CD4-positive, alpha-beta T cell treated with Interleukin-17A for 4 hours (primary cell): Measurements from ENCODE around the gene DGAT2.

Experiments
- DNase-seq: peaks from one replicate; pipeline ENCODE4 v3.0.0-alpha.2; 2020; ENCODE audit warnings: mixed read lengths

The DGAT2 gene

DNA sequence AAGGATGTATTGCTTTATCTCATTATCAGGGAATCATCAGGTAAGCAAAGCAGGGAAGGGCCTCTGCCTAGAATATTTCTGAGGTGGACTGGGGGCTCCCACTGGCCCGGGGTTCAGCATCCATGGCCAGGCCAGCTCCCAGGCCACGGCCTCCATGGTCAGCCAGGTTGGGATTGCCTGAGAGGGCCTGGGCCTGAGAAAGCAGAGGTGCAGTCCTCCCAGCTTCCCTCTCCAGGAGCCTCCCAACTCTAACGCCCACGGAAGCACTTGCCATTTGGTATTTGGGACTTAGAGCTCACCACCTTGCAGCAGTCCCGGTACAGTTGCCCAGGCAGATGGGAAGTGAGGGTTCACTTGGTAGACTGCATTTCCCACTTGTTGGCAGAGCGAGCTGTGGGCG is 12.7 kb downstream of the DGAT2 start:
- DNase-seq = no peak

DNA sequence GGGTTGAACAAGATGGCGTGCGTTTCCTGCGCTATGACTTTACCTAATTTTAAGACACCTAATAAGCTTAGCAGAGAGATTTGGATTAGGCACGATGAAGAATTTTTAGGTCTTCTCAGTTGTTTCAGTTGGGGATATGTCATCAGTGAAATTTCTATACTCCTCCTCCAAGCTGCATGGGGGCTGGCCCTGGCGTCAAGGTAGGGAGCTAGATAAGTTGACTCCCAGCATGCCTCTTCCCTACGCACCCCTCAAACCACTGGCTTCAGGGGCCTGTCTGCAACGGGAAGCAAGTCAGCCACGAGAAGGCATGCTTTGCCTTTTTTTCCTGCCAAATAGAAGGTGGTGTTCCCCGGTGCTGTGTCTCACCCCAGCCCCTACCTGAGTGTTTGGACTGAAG is 13.3 kb downstream of the DGAT2 start:
- DNase-seq = no peak

GRCh38 chr11:75782540-75783263 is 14.1 kb downstream of the DGAT2 start:
- DNase-seq = no peak

- no peak for DNase-seq
These were observed 15.0 kb downstream of the DGAT2 start for GRCh38 chr11:75783416-75784084.

DNA sequence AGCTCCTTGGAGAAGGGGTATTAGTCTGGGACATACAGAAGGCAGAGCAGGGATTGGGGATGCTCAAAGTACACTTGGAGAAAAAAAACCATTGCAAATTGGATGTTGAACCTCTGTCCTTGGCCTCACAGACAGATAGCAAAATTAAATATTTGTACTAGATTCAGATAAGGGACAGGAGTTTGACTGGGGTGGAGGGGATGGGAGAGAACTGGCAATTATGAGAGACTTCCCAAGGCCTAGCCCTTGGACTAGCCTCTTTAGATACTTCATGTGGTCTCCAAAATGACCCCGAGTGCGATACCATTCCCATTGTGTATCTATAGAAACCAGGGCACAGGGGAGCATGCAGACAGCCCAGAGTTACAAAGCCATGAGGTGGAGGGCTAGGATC is 15.5 kb downstream of the DGAT2 start:
- DNase-seq = no peak

DNA sequence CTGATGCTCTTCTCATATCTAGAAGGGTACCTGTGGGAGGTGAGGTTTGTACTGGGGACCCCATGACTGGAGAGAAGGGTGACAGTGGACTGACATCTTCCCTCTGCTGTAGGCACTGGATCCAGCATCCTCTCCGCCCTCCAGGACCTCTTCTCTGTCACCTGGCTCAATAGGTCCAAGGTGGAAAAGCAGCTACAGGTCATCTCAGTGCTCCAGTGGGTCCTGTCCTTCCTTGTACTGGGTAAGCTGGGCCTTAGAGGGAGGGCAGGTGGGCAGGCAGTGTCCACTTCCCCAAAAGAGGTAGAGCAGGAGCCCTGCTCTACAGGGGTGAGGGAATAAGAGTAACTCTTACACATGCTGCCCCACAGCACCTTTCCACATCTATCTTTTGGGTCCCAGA is 15.9 kb downstream of the DGAT2 start:
- DNase-seq = no peak

- no peak for DNase-seq
These were observed 16.6 kb downstream of the DGAT2 start for GRCh38 chr11:75785187-75785586.

DNA sequence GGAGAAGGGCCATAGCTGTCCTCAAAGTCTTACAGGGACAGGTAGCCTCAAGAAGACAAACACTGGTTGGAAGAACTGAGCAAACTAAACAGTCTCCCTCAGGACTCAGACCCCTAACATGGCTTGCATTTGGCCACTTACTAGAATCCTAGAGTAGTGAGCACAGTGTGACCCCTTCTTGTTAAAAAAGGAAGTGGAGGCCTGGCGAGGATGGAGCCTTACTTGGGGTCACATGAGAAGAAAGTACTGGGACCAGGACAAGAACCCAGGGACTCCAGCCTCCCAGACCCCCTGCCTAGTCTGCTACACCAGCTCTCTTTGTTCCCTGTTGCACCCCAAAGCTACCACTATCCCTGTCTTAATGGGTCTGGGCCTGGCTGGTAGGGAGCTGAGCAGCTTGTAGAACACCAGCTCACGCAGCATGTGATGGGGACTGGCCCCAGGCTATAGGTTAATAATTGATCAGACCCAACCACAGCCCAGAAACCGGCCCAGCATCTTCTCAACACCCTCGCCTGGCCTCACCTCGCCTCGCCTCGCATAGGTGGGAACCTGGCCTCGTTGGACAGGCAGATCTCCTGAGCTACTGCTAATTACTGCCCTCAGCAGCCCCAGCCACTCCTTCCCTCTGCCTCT is 17.6 kb downstream of the DGAT2 start:
- DNase-seq = no peak

DNA sequence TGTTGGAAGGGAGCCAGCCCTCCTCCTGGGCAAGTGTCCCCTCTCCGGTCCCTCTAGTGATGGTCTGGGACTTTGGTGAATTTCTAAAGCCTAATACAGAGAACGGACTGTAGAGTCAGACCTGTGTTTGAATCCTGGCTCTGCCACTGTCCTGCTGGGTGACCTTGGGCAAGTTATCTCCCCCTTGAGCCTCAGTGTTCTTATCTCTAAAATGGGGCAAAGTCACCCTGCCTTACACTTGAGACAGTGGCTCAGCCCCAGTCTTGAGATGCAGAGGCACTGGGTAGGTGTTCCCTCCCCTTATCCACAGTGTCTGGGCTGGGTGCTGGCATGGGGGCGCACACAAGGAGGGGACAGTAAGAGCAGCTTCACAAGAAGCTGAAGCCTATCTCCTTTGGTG is 20.9 kb downstream of the DGAT2 start:
- no peak for DNase-seq

DNA sequence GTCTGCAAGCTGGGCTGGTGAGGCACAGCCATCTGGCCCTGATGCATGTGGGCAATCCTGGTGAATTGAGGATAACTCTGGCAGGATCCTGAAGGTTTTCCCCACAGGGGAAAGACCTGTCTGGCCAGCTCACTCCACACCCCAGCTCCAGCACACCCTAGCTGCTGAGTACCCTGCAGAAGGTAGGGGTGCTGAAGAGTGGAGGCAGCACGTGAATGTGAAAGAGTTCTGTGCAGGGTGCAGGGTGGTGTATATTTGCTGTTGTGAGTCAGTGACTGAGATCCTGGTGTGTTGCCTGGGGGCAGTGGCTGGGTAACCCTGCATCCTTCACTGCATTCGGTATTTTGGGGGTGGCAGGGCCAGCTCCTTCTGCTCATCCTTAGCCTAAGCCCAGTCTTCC is 22.4 kb downstream of the DGAT2 start:
- DNase-seq = no peak

DNA sequence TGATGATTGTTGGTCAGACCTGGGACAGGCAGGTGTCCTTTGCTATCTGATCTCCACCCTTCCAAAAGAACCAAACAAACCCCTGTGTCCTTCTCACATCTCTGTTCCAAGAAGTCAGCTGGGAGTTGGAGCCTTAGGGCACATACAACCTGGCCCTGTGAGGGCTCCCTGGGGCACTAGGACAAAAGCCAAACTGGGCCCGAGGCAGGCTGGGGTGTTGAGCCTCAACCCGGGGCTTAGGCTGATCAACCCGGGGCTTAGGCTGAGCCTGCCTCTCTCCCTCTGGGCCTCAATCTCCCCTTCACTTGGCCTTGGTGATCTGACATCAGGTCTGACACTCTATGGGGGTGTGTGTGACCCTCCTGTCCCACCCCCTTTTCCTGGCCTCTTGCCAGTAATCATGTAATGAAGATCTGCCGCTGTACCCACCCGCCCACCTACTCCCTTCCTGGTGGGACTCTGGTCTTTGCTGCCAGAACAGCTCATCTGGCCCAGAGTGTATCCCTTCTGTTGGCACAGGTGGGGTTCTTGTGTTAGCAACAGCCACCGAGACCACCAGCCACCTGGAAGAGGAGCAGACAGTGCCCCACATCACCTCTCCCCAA is 23.7 kb downstream of the DGAT2 start:
- no peak for DNase-seq

- DNase-seq = no peak
These were observed 24.6 kb downstream of the DGAT2 start for GRCh38 chr11:75792997-75793800.

- no peak for DNase-seq
These were observed 25.4 kb downstream of the DGAT2 start for GRCh38 chr11:75793966-75794365.

- DNase-seq = no peak
These were observed 26.9 kb downstream of the DGAT2 start for GRCh38 chr11:75795276-75796090.

GRCh38 chr11:75796091-75796435 is 27.5 kb downstream of the DGAT2 start:
- no peak for DNase-seq

GRCh38 chr11:75797116-75797515 is 28.5 kb downstream of the DGAT2 start:
- no peak for DNase-seq

DNA sequence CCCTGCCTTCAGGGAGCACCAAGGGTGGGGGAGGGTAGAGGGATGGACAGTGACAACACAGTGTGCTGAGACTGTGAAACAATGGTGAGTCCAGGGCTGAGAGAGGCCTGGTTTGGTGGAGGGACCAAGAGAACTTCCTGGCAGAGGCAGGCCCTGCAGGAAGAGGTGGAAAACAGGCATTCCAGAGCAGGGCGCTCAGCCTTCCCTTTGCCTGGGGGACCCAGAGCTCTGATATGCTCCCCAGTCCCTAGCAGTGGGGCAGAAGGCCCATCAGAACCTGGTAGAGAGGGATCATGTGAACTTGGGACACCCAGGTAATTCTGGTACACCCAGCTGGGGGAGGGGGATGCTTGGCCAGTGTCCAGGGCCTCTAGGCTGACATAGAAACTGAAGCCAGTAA is 29.2 kb downstream of the DGAT2 start:
- no peak for DNase-seq

GRCh38 chr11:75800136-75800675 is 31.6 kb downstream of the DGAT2 start:
- no peak for DNase-seq

DNA sequence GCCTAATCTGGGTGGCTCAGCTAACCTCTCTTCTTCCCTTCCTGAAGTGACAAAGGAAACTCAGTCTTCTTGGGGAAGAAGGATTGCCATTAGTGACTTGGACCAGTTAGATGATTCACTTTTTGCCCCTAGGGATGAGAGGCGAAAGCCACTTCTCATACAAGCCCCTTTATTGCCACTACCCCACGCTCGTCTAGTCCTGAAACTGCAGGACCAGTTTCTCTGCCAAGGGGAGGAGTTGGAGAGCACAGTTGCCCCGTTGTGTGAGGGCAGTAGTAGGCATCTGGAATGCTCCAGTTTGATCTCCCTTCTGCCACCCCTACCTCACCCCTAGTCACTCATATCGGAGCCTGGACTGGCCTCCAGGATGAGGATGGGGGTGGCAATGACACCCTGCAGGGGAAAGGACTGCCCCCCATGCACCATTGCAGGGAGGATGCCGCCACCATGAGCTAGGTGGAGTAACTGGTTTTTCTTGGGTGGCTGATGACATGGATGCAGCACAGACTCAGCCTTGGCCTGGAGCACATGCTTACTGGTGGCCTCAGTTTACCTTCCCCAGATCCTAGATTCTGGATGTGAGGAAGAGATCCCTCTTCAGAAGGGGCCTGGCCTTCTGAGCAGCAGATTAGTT is 32.3 kb downstream of the DGAT2 start:
- no peak for DNase-seq

DNA sequence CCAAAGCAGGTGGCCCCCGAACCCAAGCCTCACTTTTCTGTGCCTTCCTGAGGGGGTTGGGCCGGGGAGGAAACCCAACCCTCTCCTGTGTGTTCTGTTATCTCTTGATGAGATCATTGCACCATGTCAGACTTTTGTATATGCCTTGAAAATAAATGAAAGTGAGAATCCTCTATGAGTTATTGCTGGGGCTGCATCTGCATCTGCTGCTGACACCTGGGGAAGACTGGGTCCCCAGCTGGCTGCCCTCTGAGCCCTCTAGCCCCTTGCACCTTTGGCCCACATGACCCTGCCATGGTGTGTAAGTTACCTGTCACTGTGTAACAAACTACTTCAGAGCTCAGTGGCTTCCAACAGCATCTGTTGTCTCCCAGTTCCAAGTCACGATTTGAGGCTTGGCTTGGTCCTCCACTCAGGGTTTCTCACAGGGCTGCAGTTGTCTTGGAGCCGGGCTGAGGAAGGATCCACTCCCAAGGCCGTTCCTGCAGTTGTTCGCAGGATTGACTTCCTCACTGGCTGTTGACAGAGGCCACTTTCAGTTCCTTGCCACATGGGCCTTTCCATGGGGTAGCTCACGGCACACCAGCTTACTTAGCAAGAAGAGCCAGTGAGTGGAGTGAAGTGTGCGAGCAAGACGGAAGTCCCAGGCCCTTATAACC is 32.9 kb downstream of the DGAT2 start:
- no peak for DNase-seq
